KMS-11 (cell line): Measurements from ENCODE around the gene TRIM42.

Experiments
- H2AFZ ChIP-seq: fragments of 200-600 bp; sonication (generic); 2 replicates; pipeline ENCODE4 v1.6.1; 2016; ENCODE audit warnings: antibody characterized with exemption, mixed run types, low read depth
- H3K27ac ChIP-seq: fragments of 200-600 bp; sonication (generic); 2 replicates; pipeline ENCODE4 v1.6.1; 2016; ENCODE audit warnings: mild to moderate bottlenecking, mixed run types
- H3K27me3 ChIP-seq: fragments of 200-600 bp; sonication (generic); 2 replicates; pipeline ENCODE4 v1.6.1; 2017; ENCODE audit warnings: mild to moderate bottlenecking, low read depth, mixed run types, moderate library complexity; ENCODE audit not compliant: insufficient read depth
- H3K36me3 ChIP-seq: fragments of 200-600 bp; sonication (generic); 2 replicates; pipeline ENCODE4 v1.6.1; 2017; ENCODE audit warnings: mild to moderate bottlenecking, mixed run types; ENCODE audit not compliant: insufficient read depth
- H3K4me1 ChIP-seq: fragments of 200-600 bp; sonication (generic); 2 replicates; pipeline ENCODE4 v1.6.1; 2016; ENCODE audit warnings: mild to moderate bottlenecking, low read depth, mixed run types; ENCODE audit not compliant: poor library complexity, severe bottlenecking
- H3K4me2 ChIP-seq: fragments of 200-600 bp; sonication (generic); 2 replicates; pipeline ENCODE4 v1.7.0; 2016; ENCODE audit warnings: mild to moderate bottlenecking, mixed run types
- H3K4me3 ChIP-seq: fragments of 200-600 bp; sonication (generic); IDR thresholded peaks from 2 replicates; pipeline ENCODE4 v1.6.1; 2017; ENCODE audit warnings: low read depth, low read length, mixed read lengths; ENCODE audit not compliant: insufficient read depth
- H3K79me2 ChIP-seq: fragments of 200-600 bp; sonication (generic); 2 replicates; pipeline ENCODE4 v1.6.1; 2016; ENCODE audit warnings: low read depth, mixed run types; ENCODE audit not compliant: insufficient read depth
- H3K9ac ChIP-seq: fragments of 200-600 bp; sonication (generic); 2 replicates; pipeline ENCODE4 v1.6.1; 2016; ENCODE audit warnings: mild to moderate bottlenecking, mixed run types
- H4K20me1 ChIP-seq: fragments of 200-600 bp; sonication (generic); 2 replicates; pipeline ENCODE4 v1.6.1; 2016; ENCODE audit warnings: mild to moderate bottlenecking, mixed run types; ENCODE audit not compliant: insufficient read depth
- CTCF ChIP-seq: fragments of 200-600 bp; sonication (generic); conservative IDR thresholded peaks from 2 replicates; pipeline ENCODE4 v1.6.1; 2017; ENCODE audit warnings: low read depth, mild to moderate bottlenecking, antibody characterized with exemption, low read length, moderate library complexity, mixed read lengths

TRIM42 gene

GRCh38 chr3:140748903-140749302, 71.0 kb downstream of the TRIM42 start:
- Histone ChIP-seq H3K4me2 (no peak overlapping the region), H3K36me3 (no peaks in the 10 kb centered on the region), H3K4me3 (no peak overlapping the region), H3K9ac (no peak overlapping the region), H2AFZ (no peak overlapping the region), H3K4me1 (peaks cover 29% of the 10 kb centered on the region), H4K20me1 (no peaks in the 10 kb centered on the region), H3K27ac (no peak overlapping the region), H3K79me2 (no peaks in the 10 kb centered on the region), H3K27me3 (no peaks in the 10 kb centered on the region)
- no peak for TF ChIP-seq CTCF
